C4-2B (cell line): Measurements from ENCODE around the gene RCCD1.

Source experiments
- ZFX ChIP-seq: fragments of 450-650 bp; IDR thresholded peaks from 2 replicates; pipeline ENCODE4 v1.6.1; 2017
- TF ChIP-seq, protein P1 (sequence below): fragments of 450-650 bp; conservative IDR thresholded peaks from 2 replicates; pipeline ENCODE4 v1.5.1; 2017; ENCODE audit warnings: mild to moderate bottlenecking

DNA sequence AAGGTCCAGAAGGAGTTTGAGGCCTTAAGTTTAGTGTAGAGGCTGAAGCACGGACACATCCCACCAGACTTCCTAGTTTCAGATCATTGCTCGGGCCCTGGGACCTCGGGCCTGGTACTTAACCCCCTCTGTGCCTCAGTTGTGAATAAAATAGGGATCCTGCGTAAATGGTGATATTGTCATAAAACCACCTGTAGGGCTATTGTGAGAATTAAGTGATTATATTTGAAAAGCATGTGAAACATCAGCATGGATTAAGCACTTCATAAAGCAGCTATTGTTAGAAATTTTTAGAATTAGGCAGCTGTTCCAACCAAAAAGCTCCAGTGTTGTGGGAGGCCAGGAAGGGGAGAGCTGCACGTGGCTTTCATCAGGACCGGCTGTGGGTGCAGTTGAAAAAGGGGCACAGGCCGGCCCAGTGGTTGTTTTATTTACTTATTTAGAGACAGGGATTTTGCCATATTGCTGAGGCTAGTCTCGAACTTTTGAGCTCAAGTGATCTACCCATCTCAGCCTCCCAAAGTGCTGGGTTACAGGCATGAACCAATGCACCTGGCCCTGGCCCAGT lies 4.4 kb downstream of the RCCD1 start:
- TF ChIP-seq, protein P1, sequence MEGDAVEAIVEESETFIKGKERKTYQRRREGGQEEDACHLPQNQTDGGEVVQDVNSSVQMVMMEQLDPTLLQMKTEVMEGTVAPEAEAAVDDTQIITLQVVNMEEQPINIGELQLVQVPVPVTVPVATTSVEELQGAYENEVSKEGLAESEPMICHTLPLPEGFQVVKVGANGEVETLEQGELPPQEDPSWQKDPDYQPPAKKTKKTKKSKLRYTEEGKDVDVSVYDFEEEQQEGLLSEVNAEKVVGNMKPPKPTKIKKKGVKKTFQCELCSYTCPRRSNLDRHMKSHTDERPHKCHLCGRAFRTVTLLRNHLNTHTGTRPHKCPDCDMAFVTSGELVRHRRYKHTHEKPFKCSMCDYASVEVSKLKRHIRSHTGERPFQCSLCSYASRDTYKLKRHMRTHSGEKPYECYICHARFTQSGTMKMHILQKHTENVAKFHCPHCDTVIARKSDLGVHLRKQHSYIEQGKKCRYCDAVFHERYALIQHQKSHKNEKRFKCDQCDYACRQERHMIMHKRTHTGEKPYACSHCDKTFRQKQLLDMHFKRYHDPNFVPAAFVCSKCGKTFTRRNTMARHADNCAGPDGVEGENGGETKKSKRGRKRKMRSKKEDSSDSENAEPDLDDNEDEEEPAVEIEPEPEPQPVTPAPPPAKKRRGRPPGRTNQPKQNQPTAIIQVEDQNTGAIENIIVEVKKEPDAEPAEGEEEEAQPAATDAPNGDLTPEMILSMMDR: no peak
- no peak for TF ChIP-seq ZFX
